Bladder microvascular endothelial cell (primary cell): ENCODE results near the gene TNFSF9. TPM values are rescaled to one million over a fixed set of nuclear protein-coding genes. Genes with fewer than 3 reads are reported as not detected.

ENCODE experiments used
- total RNA-seq: library from RNA; depleted of rRNA; stranded (reverse); fragments of >200 nt; gene quantifications from 2 replicates; pipeline ENCODE4 v1.2.3, GENCODE V29; 2014

TNFSF9 gene, protein sequence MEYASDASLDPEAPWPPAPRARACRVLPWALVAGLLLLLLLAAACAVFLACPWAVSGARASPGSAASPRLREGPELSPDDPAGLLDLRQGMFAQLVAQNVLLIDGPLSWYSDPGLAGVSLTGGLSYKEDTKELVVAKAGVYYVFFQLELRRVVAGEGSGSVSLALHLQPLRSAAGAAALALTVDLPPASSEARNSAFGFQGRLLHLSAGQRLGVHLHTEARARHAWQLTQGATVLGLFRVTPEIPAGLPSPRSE
- total RNA-seq = 0.32 and 0.69 TPM in 2 replicates

DNA sequence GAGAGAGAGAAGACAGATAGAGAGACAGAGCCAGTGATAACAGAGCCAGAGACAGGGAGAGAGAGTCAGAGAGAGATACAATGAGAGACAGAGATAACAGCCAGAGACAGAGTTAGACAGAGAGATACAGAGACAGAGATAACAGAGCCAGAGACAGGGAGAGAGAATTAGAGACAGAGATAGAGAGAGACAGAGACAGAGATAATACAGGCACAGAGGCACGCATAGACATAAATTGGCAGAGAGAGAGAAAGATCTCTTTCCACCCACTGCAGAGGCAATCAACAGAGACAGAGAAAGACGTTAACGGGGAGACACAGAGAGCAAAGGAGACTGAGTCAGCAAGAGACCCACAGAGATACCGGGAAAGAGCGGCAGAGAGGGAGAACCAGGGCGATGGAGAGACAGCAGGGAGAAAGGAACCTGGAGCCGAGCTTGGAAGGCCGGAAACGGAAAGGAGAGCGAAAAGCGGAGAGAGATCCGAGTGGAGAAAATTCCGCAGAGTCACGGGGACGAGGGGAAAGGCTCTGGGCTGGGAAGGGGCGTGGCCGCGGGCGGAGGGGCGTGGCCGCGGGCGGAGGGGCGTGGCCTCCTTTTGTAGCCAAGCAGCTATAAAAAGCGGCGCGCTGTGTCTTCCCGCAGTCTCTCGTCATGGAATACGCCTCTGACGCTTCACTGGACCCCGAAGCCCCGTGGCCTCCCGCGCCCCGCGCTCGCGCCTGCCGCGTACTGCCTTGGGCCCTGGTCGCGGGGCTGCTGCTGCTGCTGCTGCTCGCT lies at the start of gene TNFSF9:
TNFSF9 (plus strand) TSS at position 641 of the 777 bp plus-strand sequence; CDS start at position 652, 11 bp downstream.

DNA sequence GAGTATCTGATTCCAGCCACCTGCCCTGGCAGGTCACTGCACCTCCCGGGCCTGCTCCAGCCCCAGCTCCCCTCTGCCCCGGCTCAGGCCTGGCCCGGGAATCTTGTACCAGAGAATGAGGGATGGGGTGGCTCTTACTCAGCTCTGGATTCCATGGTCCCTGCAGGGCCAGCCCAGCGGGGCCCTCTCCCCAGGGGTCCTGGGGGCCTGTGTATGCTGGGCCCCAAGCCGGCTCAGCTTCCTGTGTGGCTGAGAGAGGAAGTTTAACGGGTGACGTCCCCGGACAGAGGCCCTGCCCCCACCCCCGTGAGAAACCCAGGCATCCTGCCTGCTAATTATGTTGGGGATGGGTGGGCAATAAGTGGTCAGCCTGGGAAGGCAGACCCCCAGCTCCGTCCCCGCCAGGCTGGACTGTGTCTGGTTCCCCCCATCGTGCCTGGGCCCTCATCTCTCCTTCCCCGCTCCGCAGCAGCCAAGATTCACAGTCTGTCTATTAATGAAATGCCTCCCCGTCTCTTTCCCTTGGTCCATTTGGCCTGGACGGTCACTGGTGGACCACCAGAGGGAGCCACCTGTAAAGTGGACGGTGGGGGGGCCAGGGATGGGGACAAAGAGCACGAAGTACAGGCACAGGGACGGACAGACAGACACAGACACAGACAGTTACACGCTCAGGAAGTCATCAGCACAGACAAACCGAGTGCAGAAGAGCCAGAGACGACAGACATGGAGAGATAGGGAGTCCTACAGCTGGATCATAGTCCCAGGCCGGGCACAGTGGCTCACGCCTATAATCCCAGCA lies 49.1 kb upstream of the TNFSF9 start, which contains the start of gene DENND1C:
DENND1C (minus strand) TSS at position 247 of the 802 bp plus-strand sequence; CDS start at position 155, 92 bp downstream.

DNA sequence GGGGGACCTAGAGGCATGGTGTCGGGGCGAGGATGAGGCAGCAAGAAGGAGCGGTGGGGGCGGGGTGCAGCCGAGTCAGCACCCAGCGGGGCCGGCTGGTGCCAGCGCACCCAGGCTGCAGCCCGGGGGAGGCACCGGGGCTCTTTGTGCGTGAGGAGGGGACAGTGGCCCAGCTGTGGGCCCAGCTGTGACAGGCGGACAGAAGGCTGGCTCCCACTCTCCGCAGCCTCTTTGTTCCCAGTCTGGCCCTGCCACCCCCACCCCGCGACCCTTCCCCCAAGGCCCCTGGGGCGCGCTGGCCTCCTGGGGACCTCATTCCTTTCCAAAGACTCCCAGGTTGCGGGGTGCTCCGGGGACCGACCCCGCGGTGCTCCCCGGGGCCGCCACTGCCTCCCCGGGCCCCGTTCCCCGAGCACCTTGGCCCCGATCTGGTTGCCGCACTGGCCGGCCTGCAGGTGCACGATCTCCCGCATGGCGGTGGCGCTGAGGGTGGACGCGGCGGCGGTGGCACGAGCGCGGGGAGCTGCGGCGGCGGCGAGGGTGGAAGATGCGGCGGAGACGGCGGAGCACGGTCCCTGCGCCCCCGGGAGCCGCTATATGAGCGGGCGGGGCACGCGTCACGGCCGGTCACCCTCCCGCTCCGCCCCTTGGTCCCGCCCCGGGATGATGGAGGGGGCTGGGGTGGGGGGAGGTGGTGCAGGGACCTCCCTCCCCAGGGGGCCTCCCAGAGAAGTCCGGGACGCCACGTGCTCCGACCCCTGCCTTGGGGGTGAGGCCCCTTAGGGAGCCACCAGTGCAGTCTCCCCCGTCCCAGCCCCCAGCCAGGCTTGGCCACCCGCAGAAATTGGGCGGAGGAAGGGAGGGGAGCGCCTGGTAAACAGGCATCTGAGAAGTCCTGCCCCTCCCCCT lies 28.8 kb upstream of the TNFSF9 start, which contains the start of gene TUBB4A:
TUBB4A (minus strand) TSS at position 570 of the 909 bp plus-strand sequence; CDS start at position 473, 97 bp downstream.

Other genes starting within 250 kb of the TNFSF9 start
- gene ACER1, start 197.4 kb upstream of the TNFSF9 start, total RNA-seq = not detected in 2 replicates
- 45.1 and 47.4 TPM in 2 replicates for gene CLPP, start 169.5 kb upstream of the TNFSF9 start, total RNA-seq
- 15.6 and 27.5 TPM in 2 replicates for gene ALKBH7, start 158.2 kb upstream of the TNFSF9 start, total RNA-seq
- gene PSPN, start 155.1 kb upstream of the TNFSF9 start, total RNA-seq = 0.65 and 1.3 TPM in 2 replicates
- 38.4 and 51.5 TPM in 2 replicates for gene GTF2F1, start 137.9 kb upstream of the TNFSF9 start, total RNA-seq
- 102 and 214 TPM in 2 replicates for gene KHSRP, start 106.2 kb upstream of the TNFSF9 start, total RNA-seq
- 0.06 TPM in 1 of 2 replicates, not detected in the other for gene SLC25A41, start 97.3 kb upstream of the TNFSF9 start, total RNA-seq
- 8.9 and 25.6 TPM in 2 replicates for gene SLC25A23, start 71.2 kb upstream of the TNFSF9 start, total RNA-seq
- not detected in 2 replicates for gene CRB3, start 66.8 kb upstream of the TNFSF9 start, total RNA-seq
- not detected in 2 replicates for gene DENND1C, start 49.2 kb upstream of the TNFSF9 start, total RNA-seq
- not detected in 2 replicates for gene TUBB4A, start 28.7 kb upstream of the TNFSF9 start, total RNA-seq
- gene CD70, start 60.1 kb downstream of the TNFSF9 start, total RNA-seq = 0.25 TPM in 1 of 2 replicates, not detected in the other
- gene TNFSF14, start 139.1 kb downstream of the TNFSF9 start, total RNA-seq = not detected in 2 replicates
- gene C3, start 189.6 kb downstream of the TNFSF9 start, total RNA-seq = under 0.01 and 4.5 TPM in 2 replicates
- gene GPR108, start 206.6 kb downstream of the TNFSF9 start, total RNA-seq = 39.7 and 59.5 TPM in 2 replicates
- 30.5 and 35.8 TPM in 2 replicates for gene TRIP10, start 208.7 kb downstream of the TNFSF9 start, total RNA-seq
- 0.32 and 2.0 TPM in 2 replicates for gene SH2D3A, start 236.4 kb downstream of the TNFSF9 start, total RNA-seq
- gene VAV1, start 241.7 kb downstream of the TNFSF9 start, total RNA-seq = not detected in 2 replicates